NCI-H510A treated with DMSO at 0.1 percent for 48 hours (cell line): ENCODE results near the gene SYNPO2L.
"Not testable (repeated sequence)": the region's sequence is repeated elsewhere in the genome, so short reads cannot be mapped to it uniquely, and the experiment has no call there.

Experiments used
- DNase-seq: peaks from one replicate; lab custom pipeline; 2025; lab: John Stamatoyannopoulos, UW

Gene SYNPO2L, protein sequence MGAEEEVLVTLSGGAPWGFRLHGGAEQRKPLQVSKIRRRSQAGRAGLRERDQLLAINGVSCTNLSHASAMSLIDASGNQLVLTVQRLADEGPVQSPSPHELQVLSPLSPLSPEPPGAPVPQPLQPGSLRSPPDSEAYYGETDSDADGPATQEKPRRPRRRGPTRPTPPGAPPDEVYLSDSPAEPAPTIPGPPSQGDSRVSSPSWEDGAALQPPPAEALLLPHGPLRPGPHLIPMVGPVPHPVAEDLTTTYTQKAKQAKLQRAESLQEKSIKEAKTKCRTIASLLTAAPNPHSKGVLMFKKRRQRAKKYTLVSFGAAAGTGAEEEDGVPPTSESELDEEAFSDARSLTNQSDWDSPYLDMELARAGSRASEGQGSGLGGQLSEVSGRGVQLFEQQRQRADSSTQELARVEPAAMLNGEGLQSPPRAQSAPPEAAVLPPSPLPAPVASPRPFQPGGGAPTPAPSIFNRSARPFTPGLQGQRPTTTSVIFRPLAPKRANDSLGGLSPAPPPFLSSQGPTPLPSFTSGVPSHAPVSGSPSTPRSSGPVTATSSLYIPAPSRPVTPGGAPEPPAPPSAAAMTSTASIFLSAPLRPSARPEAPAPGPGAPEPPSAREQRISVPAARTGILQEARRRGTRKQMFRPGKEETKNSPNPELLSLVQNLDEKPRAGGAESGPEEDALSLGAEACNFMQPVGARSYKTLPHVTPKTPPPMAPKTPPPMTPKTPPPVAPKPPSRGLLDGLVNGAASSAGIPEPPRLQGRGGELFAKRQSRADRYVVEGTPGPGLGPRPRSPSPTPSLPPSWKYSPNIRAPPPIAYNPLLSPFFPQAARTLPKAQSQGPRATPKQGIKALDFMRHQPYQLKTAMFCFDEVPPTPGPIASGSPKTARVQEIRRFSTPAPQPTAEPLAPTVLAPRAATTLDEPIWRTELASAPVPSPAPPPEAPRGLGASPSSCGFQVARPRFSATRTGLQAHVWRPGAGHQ

DNA sequence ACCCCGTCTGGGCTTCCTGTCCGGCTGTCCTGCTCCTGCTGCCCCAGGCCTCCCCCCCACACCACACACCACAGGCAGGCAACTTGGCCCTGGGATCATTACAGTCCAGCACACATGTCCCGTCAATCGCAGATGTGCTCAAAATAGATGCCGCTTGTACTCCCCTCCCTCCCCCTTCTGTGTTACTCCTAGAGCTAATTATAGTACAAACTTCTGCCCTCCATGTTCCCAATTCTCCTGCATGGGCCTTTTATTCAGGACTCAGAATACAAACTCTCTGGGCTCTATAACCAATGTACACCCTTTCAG is at the start of gene SYNPO2L:
TSS of gene SYNPO2L (minus strand) at position 40 of the 309 bp plus-strand sequence. CDS start 107 bp downstream, outside the sequence.
- no peak for DNase-seq

DNA sequence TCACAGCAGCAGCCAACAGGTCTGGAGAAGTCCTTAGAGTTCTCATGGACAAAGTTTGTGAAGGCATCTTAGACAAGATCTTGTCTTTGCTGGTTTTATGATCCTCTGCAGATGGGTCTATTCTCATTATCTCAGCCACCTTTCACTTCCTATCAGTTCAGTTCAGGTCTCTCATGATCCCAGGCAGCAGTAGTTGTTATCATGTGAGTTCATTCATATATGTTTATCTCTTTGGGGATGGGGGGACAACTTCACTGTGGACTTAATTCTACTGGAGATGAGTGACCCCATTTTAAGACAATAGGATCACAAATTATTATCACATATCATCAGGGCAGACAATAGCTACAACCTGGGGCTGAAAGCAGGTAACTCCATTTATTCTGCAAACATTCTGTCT is 48.1 kb upstream of the SYNPO2L start:
- not testable (repeated sequence) for DNase-seq

DNA sequence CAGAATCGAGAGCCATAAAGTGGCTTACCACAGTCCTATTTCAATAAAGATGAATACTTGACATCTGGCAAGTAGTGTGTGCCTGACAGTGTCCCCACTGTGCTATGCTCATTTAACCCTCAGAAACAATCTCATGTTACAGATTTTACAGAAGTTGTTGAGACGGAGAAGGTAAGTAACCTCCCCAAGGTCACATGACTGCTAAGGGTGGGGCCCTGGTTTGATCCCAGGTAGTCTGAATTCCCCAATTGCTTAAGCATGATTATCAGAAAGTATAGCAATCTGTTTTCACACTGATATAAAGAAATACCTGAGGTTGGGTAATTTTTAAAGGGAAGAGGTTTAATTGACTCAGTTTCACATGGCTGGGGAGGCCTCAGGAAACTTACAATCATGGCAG is 43.0 kb upstream of the SYNPO2L start:
- DNase-seq, result not testable (repeated sequence)

DNA sequence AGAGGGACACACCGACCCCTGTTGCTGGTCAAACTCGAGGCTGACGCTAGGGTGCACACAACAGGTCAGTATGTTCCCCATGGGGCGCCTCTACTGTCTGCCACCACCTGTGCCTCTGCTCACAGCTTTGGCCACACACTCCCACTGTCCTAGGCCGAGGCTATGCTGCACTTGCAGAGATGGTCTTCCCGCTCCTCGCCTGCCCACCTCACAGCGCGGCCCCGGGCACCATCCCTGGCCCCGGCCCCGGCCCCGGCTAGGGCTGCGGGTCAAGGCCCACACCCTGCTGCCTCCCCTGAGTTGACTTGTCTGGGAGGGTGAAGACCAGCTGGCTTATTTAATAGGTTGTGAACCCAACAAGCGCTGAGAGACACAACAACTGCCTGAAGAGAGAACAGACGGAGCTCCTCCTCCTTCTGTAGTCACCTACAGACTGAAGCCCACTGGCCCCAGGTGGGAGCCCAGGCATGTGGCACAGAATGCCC is 41.9 kb upstream of the SYNPO2L start, which contains the start of gene AGAP5:
TSS of gene AGAP5 (minus strand) at position 435 of the 485 bp plus-strand sequence. CDS start at position 81, 354 bp downstream.
- not testable (repeated sequence) for DNase-seq

DNA sequence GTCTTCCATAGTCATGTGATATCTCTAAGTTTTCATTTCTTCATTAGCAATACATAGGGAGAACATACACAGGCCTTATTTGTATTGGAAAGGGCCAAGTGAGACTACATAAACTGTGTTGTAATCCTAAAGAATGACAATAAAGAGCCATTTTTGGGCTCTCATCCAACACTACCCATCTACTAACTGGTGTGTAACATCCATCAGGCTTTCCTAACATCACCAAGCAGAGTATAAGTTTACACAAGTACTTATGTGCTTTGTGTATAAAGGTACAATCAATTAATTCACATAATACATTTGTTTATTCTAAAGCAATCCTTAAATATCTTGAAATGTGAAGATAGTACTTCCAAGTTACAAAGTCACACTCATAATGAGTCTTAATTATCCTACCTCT is 39.5 kb upstream of the SYNPO2L start:
- DNase-seq, result not testable (repeated sequence)

DNA sequence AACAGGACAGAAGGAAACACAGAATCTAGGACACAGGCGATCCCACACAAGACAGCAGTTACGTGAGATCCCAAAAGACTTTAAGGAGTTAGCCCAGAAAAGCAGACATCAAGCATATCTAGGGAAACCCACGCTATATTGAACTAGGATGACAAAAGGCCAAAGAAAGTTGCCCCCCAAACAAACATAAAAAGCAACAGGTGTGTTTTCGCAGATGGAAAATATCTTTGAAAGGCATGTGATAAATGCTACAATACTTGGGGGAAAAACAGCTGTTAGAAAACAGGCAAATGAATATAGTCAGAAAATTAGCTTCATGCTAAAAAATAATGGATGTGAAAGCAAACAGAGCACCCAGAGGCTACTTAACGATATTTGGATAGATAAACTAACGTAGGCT is 34.9 kb upstream of the SYNPO2L start:
- not testable (repeated sequence) for DNase-seq

DNA sequence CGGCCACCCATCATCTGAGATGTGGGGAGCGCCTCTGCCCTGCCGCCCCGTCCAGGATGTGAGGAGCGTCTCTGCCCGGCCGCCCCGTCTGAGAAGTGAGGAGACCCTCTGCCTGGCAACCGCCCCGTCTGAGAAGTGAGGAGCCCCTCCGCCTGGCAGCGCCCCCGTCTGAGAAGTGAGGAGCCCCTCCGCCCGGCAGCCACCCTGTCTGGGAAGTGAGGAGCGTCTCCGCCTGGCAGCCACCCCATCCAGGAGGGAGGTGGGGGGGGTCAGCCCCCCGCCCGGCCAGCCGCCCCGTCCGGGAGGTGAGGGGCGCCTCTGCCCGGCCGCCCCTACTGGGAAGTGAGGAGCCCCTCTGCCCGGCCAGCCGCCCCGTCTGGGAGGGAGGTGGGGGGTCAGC is 33.8 kb upstream of the SYNPO2L start:
- DNase-seq, result not testable (repeated sequence)

DNA sequence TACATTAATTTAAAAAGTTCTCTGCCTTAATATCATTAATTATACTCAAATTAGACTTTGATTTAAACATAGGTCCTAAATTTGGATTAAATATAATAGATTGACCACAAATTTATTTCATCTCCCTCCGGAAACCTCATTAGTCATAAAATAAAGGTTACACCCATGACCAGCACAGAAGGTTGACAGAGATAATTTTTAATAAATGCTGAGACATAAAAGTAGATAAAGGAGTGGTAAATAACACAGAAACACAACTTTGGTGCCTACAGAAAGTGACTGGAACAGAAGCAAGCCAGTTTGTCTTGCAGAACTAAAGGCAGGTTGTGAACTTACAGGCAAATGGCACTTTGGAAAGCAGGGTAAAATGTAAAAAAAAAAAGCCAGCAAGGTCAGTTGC is 31.8 kb upstream of the SYNPO2L start:
- DNase-seq, result not testable (repeated sequence)

DNA sequence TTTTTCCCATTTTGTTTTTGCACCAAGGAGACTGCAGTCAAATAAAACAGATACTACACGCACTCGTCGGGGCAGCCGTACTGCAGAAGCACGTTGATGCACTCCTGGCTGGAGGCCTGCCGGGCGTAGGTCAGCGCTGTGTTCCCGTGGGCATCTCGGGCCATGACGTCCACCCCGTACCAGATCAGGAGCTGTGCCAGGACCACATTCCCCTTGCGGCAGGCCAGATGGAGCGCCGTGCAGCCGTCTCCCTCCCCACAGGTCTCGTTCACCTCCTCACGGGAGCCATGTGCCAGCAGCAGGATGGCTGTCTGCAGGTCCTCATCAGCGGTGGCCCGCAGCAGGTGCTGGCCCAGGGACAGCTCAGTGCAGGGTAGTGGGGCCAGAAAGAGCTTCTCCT is 18.7 kb upstream of the SYNPO2L start:
- DNase-seq, result not testable (repeated sequence)

DNA sequence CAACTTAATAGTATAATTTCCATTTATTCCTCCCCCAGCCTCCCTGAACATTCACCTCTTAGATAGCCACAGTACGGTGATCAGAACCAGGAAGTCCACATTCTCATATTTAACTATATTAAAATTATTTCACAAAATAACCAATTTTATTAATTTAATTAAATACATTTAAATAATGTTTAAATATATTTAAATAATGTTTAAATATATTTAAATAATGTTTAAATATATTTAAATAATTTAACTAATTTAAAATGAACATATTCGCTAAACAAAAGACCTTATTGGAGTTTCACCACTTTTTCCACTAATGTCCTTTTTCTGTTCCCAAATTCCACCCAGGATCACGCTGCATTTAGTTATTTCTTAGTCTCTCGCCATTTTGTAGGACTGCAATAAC is 12.5 kb upstream of the SYNPO2L start:
- DNase-seq, result not testable (repeated sequence)

DNA sequence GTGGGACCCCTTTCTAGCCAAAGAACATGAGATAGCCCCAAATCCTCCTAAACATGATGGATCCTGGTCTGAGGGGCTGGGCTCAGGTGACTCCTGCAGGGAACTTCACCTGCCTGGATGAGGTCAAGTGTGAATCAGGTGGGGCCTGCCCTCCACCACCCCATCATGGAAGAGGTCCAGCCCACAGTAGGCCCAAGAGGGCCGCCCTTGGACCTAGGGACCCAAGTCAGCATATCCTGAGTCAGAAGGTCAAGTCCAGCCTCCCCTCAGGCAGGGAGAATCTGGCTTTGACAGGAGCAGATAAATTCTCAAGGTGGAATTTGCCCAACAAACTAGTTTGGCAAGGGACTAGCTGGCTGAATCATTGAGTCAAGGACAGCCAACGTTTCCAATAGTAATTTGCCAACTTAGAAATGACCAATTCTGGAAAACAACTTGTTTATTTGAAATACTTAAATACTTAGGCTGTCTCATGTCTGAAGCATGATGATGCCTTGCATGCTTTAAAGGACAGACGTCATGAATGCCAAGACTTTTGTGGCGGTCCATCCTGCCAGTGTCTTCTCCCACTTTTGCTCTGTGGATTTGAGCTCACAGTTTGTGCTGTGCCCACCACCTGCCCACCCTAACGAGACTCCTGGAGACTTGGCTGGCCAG is 10.5 kb upstream of the SYNPO2L start:
- DNase-seq, result not testable (repeated sequence)

DNA sequence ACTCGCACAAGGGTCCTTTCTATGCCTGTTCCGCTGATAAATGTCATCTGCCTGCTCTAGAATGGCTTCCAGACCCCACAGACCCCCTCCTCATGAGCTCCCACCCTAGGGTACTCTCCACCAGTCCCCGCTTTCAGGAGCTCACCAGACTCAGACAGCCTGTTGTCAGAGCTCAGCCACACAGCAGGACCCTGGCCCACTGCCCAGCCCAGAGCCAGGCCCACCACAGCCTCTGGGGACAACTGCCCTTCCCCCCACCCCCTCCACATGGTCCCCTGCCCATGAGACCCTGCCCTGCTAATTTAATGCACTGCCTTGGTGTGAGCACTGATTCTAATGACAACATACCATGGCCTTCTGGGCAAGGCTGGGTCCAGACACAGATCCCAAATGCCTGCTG is 9.8 kb upstream of the SYNPO2L start:
- not testable (repeated sequence) for DNase-seq

DNA sequence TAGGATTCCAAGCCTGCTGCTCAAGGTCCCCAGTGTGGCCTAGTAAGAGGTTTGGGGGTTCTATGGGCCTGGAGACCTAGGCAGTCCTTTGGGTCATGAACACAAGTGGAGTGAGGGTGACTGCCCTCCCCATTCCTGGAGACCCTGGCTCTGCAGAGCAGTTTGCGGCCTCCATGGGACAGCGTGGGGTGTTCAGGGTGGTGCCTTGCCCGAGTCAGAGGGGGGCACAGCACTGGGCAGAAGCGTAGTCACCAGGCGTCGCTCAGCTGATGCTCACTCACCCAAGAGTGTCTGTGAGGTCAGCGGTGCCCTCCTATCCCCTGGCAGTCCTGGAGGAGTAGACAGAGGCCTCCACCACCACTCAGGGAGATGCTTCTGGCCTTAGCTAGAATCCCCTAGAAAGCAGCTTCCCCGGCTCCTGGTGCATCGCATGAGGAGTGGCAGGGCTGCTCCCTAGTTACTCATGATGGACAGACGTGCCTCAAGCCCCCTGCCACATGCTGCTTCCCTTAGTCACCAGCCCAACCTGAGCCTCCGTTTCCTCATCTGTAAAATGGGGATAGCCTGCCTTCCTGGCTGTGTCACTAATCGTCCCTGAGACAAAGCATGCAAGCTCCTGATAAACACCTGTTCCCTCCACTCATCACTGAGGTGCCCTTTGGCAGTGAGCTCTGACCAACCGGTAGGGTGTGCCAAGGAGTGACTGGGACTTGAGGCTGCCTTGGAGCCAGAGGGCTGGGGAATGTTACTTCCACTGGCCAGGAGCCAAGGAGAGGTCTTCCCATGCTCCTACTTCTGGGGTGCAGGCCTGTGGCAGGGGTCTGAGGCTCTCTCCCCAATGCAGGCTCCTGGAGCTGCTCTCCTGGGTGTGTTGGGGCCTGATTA is 8.6 kb upstream of the SYNPO2L start:
- not testable (repeated sequence) for DNase-seq

DNA sequence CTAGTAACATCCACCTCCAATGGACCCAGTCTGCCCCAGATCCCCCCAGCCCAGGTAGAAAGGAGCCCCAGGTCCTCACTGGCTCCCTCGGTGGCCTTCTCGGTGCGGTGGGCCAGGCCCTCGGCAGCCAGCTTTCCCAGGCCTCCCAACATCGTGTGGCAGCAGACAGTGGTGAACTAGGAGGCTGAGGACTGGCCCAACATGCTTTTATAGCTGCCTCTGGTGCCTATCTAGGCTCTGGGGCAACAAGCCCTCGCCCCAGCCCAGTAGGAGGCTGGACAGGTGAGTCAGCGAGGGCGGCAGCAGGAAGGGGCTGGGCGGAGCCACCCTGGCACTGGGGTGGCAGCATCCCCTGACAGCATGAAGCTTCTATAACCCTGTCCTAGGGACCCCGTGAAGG is 7.8 kb upstream of the SYNPO2L start:
- not testable (repeated sequence) for DNase-seq

DNA sequence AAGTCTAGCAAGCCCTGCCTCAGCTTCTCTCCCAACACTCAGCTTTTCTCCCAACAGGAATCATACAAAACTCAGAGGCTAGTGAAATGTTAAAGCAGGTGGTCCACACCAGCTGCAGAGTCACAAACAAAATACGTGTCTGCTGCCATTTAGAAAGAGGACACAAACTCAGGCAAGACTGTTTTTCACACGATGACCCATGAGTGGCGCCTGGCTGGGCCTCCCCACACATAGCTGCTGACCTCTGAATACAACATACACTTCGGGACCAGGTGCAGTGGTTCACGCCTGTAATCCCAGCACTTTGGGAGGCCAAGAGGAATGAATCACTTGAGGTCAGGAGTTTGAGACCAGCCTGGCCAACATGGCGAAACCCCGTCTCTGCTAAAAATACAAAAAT is 6.9 kb upstream of the SYNPO2L start:
- not testable (repeated sequence) for DNase-seq

DNA sequence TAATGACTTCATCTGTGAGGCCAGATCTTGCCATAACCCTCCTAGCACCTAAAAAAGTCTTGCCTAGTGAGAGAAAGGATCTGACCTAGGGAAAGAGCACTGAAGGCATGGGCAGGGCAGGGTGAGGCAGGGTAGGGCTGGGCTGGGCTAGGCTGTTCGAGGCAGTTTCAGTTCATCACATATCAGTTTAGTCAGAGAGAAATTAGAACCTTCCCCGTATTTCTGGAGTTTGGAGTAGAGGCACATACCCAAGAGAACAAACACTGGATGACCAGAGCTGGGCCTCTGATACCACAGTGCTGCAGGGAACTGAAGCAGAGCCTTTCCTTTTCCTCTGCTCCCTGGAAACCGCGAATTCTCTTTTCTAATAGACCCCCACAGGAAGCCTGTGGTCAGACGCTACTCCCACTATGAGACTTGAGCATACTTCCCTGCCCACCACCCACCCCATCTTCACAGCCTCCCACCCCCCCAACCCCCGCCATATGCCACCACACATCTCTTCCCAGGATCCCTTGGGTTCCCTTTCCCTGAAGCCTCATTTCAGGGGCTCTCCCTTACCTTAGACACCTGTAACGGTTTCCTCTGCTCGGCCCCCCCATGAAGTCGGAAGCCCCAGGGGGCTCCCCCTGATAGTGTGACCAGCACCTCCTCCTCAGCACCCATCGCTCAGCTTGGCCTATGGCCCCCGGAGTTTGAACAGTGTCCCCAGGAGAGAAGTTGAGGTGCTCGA is 406 bp downstream of the SYNPO2L start:
- DNase-seq, result no peak

DNA sequence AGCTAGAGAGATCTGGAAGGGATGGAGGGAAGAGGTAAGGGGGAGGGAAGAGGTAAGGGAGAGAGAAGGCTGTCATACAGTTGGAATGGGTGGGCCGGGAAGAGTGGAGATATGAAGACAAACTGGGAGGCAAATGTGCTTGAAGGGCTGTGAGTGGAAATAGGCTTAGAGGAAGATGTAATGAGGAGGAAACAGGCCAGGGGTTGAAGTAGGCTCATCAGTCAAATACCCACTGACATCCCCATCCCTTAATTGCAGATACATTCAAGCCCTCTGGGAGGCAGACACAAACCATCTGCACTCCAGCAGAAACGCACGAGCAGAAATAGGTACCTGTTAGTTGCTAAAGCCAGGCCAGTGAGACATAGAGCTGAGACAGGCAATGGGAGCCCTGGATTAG is 2.1 kb downstream of the SYNPO2L start:
- no peak for DNase-seq

DNA sequence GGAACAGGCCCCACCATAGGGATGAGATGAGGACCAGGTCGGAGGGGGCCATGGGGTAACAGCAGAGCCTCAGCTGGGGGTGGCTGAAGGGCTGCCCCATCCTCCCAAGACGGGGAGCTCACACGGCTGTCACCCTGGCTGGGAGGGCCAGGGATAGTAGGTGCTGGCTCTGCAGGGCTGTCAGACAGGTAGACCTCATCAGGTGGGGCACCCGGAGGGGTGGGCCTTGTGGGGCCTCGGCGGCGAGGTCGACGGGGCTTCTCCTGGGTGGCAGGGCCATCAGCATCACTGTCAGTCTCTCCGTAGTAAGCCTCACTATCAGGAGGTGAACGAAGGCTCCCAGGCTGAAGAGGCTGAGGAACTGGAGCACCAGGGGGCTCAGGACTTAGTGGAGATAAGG is 2.6 kb downstream of the SYNPO2L start:
- no peak for DNase-seq

DNA sequence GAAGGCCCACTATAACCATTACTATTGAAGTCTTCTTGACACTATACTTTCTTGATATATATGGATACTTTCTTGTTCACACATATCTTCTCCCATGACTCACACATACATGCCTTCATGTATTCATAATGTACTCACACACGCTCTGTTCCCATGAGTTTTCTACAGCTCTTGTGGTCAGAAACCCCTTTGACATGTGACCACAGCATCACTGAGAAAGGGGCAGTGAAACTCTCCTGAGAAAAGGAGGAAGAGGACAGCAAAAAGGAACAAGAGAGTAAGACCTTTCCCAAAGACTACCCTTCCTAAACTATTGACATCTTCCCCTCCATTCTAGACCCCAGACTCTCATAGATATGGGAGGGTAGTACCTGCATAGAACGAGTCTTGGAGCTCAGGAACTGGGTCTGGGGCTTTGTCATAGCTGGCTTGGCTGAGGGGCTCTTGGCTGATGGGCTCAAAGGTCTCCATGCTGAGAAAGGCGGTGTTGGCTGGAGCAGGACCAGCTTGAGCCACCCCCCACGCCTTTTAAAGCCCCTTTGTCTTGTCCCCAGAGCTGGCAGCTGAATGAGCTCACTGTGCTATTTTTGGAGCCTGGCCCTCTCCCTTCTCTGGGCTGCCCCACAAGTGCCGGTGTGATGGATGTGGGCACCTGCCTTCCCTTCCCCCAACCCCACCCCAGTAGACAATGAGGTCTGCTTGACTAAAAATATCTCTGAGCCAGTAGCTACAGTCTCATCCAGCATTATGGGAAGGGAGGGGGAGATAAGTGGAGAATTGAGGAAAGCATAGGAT is 5.1 kb downstream of the SYNPO2L start:
- DNase-seq, result no peak
